ENCODE results near the gene COLEC11. TPM values are rescaled to one million over a fixed set of nuclear protein-coding genes. Genes with fewer than 3 reads are reported as not detected.

Gene COLEC11
- total and polyA plus RNA-seq, 10 donors: 0.64 to 8.0 (median 3.1) TPM

DNA sequence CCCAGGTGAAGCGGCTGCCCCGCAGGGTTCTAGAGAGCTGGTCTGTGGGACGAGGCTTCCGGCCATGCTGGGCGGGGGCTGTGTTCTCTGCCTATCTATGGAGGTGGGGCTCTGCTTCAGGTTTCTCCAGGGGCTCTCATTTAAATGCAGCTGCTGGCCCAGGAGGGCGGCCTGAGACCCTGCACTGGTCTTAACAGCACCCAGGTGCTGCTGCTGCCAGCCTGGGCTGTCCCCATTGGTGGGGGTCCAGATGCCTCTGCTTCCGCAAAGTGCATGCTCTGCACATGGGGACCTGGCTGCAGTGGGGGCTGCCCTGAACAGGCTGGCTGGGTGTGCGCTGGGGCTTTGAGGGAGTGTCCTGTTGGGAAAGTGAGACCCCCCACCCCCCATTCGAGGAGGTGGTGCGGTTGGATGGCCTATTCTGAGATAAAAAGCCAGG lies 33.3 kb downstream of the COLEC11 start:
- no peak overlapping the region for H3K4me3 ChIP-seq
- H3K4me1 ChIP-seq: peaks cover 0 to 35% (median 23%) of the 10 kb centered on the region in 6 donors
- intact Hi-C loops (cut with DNase I; ENCODE audit: low total_unique reads): no loop called here
- WGBS, 5 donors: 80 to 92% (median 88%) methylated on average over 9 to 10 of the region's 10 CpGs
- H3K27ac ChIP-seq: peak overlapping the region in 4 of 8 donors; percentile 8 to 43 (median 17)
- peaks cover 0 to 9% (median 1%) of the 10 kb centered on the region in 8 donors for H3K9me3 ChIP-seq
- peak; percentile 67 for DNase-seq
- no peaks in the 10 kb centered on the region for H3K27me3 ChIP-seq (replicated peaks in 1 of 7)
- H3K36me3 ChIP-seq: no peaks in the 10 kb centered on the region
- TF ChIP-seq, protein P1, sequence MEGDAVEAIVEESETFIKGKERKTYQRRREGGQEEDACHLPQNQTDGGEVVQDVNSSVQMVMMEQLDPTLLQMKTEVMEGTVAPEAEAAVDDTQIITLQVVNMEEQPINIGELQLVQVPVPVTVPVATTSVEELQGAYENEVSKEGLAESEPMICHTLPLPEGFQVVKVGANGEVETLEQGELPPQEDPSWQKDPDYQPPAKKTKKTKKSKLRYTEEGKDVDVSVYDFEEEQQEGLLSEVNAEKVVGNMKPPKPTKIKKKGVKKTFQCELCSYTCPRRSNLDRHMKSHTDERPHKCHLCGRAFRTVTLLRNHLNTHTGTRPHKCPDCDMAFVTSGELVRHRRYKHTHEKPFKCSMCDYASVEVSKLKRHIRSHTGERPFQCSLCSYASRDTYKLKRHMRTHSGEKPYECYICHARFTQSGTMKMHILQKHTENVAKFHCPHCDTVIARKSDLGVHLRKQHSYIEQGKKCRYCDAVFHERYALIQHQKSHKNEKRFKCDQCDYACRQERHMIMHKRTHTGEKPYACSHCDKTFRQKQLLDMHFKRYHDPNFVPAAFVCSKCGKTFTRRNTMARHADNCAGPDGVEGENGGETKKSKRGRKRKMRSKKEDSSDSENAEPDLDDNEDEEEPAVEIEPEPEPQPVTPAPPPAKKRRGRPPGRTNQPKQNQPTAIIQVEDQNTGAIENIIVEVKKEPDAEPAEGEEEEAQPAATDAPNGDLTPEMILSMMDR (IDR thresholded peaks at IDR 0.05 in 8 of 11, conservative IDR thresholded peaks at IDR 0.05 in 3 of 11): no peak
- TF ChIP-seq POLR2A (IDR thresholded peaks at IDR 0.05) (no peak), POLR2AphosphoS5 (IDR thresholded peaks at IDR 0.05) (no peak)

DNA sequence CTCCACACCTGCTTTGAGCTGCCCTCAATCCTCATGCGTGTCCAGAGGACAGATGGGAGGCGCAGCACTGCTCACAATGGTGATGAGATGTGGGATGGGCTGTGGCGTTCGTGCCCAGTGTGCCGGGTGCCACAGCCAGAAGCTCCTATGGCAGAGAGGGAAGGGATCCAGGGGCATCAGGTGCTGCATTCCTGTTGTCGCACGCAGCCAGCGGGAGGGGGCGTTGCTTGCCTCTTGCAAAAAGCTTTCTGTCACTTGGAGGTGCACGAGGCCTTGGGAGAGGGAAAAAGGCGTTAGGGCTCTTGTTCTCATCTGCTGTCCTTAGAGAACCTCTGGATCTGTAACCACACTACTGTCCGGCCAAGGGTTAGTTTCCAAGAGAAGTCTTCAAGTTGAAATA lies 33.9 kb downstream of the COLEC11 start:
- Histone ChIP-seq H3K27ac (peak overlapping the region in 3 of 8 donors; percentile 14 to 43 (median 20)), H3K36me3 (no peaks in the 10 kb centered on the region), H3K9me3 (peaks cover 0 to 4% (median 0%) of the 10 kb centered on the region in 8 donors), H3K4me3 (no peak overlapping the region), H3K4me1 (peaks cover 0 to 35% (median 23%) of the 10 kb centered on the region in 6 donors), H3K27me3 (replicated peaks in 1 of 7) (no peaks in the 10 kb centered on the region)
- 57 to 79% (median 64%) methylated on average over 12 of the region's 12 CpGs for WGBS, 5 donors
- TF ChIP-seq, protein P1 (IDR thresholded peaks at IDR 0.05 in 8 of 11, conservative IDR thresholded peaks at IDR 0.05 in 3 of 11): no peak
- no peak for TF ChIP-seq POLR2AphosphoS5 (IDR thresholded peaks at IDR 0.05)
- TF ChIP-seq POLR2A (IDR thresholded peaks at IDR 0.05): no peak
- intact Hi-C loops (cut with DNase I; ENCODE audit: low total_unique reads): no loop called here
- peak; percentile 72 for DNase-seq

DNA sequence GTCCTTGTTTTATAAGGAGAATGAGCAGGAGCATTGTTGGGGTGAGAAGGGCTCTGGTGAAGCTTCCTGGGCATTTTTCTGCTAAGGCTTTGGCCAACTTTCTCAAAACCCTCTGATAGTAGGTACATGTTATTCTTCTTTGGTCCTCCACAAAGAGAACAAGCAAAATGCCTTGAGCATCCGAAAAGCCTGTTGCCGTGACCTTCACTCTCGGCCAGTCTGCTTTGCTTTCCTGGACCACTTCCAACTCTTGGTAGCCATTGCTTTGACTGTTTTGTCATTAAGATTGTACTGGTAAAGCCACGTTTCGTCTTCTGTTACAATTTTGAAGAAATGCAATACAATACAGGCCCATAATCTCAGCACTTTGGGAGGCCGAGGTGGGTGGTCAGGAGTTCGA lies 35.7 kb downstream of the COLEC11 start:
- H3K27me3 ChIP-seq (replicated peaks in 1 of 7): no peaks in the 10 kb centered on the region
- H3K27ac ChIP-seq: peak overlapping the region in 5 of 8 donors; percentile 14 to 46 (median 26)

DNA sequence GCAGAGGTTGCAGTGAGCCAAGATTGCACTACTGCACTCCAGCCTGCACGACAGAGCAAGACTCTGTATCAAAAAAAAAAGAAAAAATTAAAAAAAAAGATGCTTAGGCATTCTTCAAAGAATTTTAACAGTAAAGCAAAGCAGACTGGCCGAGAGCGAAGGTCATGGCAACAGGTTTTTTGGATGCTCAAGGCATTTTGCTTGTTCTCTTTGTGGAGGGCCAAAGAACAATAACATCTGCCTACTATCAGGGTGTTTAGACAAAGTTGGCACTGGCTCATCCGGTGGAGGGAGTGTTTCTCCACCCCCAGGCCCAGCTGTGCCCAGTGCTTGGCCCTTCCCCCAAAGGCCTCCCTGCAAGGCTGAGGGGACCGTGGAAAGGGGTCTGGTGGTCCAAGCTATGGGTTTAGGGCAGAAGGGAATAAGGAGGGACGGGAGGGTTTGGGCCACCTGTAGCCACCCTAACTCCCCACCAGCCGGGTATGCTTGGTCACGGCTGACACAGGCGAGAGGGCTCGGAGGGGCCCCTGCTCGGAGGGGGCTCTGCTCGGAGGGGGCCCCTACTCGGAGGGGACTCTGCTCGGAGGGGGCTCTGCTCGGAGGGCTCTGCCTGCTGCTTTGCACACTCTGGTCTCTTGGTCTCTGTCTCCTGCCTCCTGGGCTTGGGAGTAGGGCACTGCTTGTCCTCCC lies 36.4 kb downstream of the COLEC11 start:
- TF ChIP-seq POLR2AphosphoS5 (IDR thresholded peaks at IDR 0.05): peak in 2 of 3 donors; percentile 37 to 68
- TF ChIP-seq, protein P1 (IDR thresholded peaks at IDR 0.05 in 8 of 11, conservative IDR thresholded peaks at IDR 0.05 in 3 of 11): no peak
- no peak overlapping the region for H3K4me3 ChIP-seq
- H3K27me3 ChIP-seq (replicated peaks in 1 of 7): no peaks in the 10 kb centered on the region
- H3K4me1 ChIP-seq: peaks cover 0 to 52% (median 24%) of the 10 kb centered on the region in 6 donors
- intact Hi-C loops (cut with DNase I; ENCODE audit: low total_unique reads): no loop called here
- peak; percentile 74 for DNase-seq
- no peaks in the 10 kb centered on the region for H3K36me3 ChIP-seq
- no peaks in the 10 kb centered on the region for H3K9me3 ChIP-seq
- WGBS, 5 donors: 60 to 87% (median 78%) methylated on average over 8 to 15 of the region's 15 CpGs
- peak overlapping the region in 5 of 8 donors; percentile 14 to 51 (median 26) for H3K27ac ChIP-seq

More for the DNA sequence above, 35.7 kb downstream of the COLEC11 start:
- TF ChIP-seq, protein P1 (IDR thresholded peaks at IDR 0.05 in 8 of 11, conservative IDR thresholded peaks at IDR 0.05 in 3 of 11): no peak
- TF ChIP-seq POLR2AphosphoS5 (IDR thresholded peaks at IDR 0.05) (no peak), POLR2A (IDR thresholded peaks at IDR 0.05) (no peak)
- H3K4me3 ChIP-seq: no peak overlapping the region
- intact Hi-C loops (cut with DNase I; ENCODE audit: low total_unique reads): no loop called here
- peaks cover 0 to 47% (median 24%) of the 10 kb centered on the region in 6 donors for H3K4me1 ChIP-seq
- H3K9me3 ChIP-seq: no peaks in the 10 kb centered on the region
- no peaks in the 10 kb centered on the region for H3K36me3 ChIP-seq
- 71 to 89% (median 75%) methylated on average over 7 of the region's 7 CpGs for WGBS, 5 donors
- DNase-seq: peak; percentile 24

Data from spleen (tissue), 11 donors.